CD14-positive monocyte (primary cell): ENCODE results near the gene MRTFA. TPM values are rescaled to one million over a fixed set of nuclear protein-coding genes. Genes with fewer than 3 reads are reported as not detected.

Experiments used
- DNase-seq, 3 donors: peaks; one replicate each; pipeline ENCODE4 v3.0.0-alpha.2; 2011 to 2022
- H2AFZ ChIP-seq: 2 replicates; pipeline ENCODE4 v1.6.0; 2012; ENCODE audit warnings: mild to moderate bottlenecking, low read depth, low read length, inconsistent platforms; ENCODE audit not compliant: insufficient read depth, poor library complexity, severe bottlenecking
- H3K27ac ChIP-seq, 2 donors: 1 replicate in 1 of 2; 2 replicates in 1 of 2; pipeline ENCODE4 v1.5.1; 2012 to 2013; ENCODE audit warnings: low read length in 2 of 2, control low read depth in 1 of 2, inconsistent platforms in 1 of 2, low read depth in 1 of 2, mild to moderate bottlenecking in 1 of 2
- H3K27me3 ChIP-seq, 2 donors: one replicate each; pipeline versions ENCODE4 v1.6.0 to v1.6.1; 2011 to 2013; ENCODE audit warnings: low read length in 2 of 2; ENCODE audit not compliant: control insufficient read depth in 2 of 2, insufficient read depth in 2 of 2
- H3K36me3 ChIP-seq, 2 donors: replicated peaks in 1 of 2; 1 replicate in 1 of 2; 2 replicates in 1 of 2; pipeline versions ENCODE4 v1.5.1 to v1.6.1; 2012 to 2013; ENCODE audit warnings: low read length in 2 of 2, control low read depth in 1 of 2, inconsistent platforms in 1 of 2, mild to moderate bottlenecking in 1 of 2; ENCODE audit not compliant: insufficient read depth in 2 of 2, control insufficient read depth in 1 of 2
- H3K4me1 ChIP-seq, 2 donors: 1 replicate in 1 of 2; 2 replicates in 1 of 2; pipeline versions ENCODE4 v1.5.1 to v1.6.1; 2012 to 2013; ENCODE audit warnings: low read length in 2 of 2, control low read depth in 1 of 2, inconsistent platforms in 1 of 2, mild to moderate bottlenecking in 1 of 2, moderate library complexity in 1 of 2; ENCODE audit not compliant: insufficient read depth in 2 of 2, control insufficient read depth in 1 of 2
- H3K4me2 ChIP-seq: replicated peaks from 2 replicates; pipeline ENCODE3; 2012; ENCODE audit warnings: low read length, moderate library complexity, mild to moderate bottlenecking; ENCODE audit not compliant: poor library complexity, severe bottlenecking; ENCODE audit errors: extremely low read depth
- H3K4me3 ChIP-seq, 3 experiments: fragments of 200-600 bp in 1 of 3; sonication (generic) in 1 of 3; replicated peaks in 1 of 3; 1 replicate in 2 of 3; 2 replicates in 1 of 3; pipeline ENCODE4 v1.5.1; 2011 to 2013; ENCODE audit warnings: low read length in 3 of 3, mild to moderate bottlenecking in 3 of 3, control low read depth in 2 of 3, low read depth in 2 of 3, inconsistent platforms in 1 of 3, moderate library complexity in 1 of 3
- H3K79me2 ChIP-seq: 2 replicates; pipeline ENCODE4 v1.6.0; 2012; ENCODE audit warnings: mild to moderate bottlenecking, control low read depth, inconsistent platforms, low read length, moderate library complexity; ENCODE audit not compliant: insufficient read depth
- H3K9ac ChIP-seq: 2 replicates; pipeline ENCODE4 v1.6.0; 2017; ENCODE audit warnings: low read length, mild to moderate bottlenecking; ENCODE audit not compliant: insufficient read depth, poor library complexity, severe bottlenecking
- H3K9me3 ChIP-seq, 2 donors: replicated peaks in 1 of 2; 1 replicate in 1 of 2; 2 replicates in 1 of 2; pipeline versions ENCODE4 v1.5.1 to v1.6.1; 2012 to 2013; ENCODE audit warnings: low read length in 2 of 2, control low read depth in 1 of 2; ENCODE audit not compliant: control insufficient read depth in 1 of 2, insufficient read depth in 1 of 2
- H4K20me1 ChIP-seq: 2 replicates; pipeline ENCODE4 v1.6.0; 2012; ENCODE audit warnings: mild to moderate bottlenecking, low read length, control low read depth, moderate library complexity; ENCODE audit not compliant: insufficient read depth
- H3K27ac Mint-ChIP-seq, 7 donors: one replicate each; pipeline ENCODE4 v1.8.0; 2020; ENCODE audit warnings: mild to moderate bottlenecking in 7 of 7, mixed read lengths in 7 of 7, moderate library complexity in 6 of 7, inconsistent platforms in 2 of 7
- H3K27me3 Mint-ChIP-seq, 3 donors: one replicate each; pipeline ENCODE4 v1.8.0; 2021 to 2022; ENCODE audit warnings: low read depth in 3 of 3, mild to moderate bottlenecking in 3 of 3, mixed read lengths in 3 of 3, moderate library complexity in 3 of 3, inconsistent platforms in 1 of 3
- H3K36me3 Mint-ChIP-seq, 2 donors: one replicate each; pipeline ENCODE4 v1.8.0; 2020; ENCODE audit warnings: mixed read lengths in 2 of 2, inconsistent platforms in 1 of 2, mild to moderate bottlenecking in 1 of 2
- H3K4me1 Mint-ChIP-seq: one replicate; pipeline ENCODE4 v1.8.0; 2020; ENCODE audit warnings: mild to moderate bottlenecking, mixed read lengths
- H3K4me3 Mint-ChIP-seq, 2 donors: one replicate each; pipeline ENCODE4 v1.8.0; 2020; ENCODE audit warnings: mild to moderate bottlenecking in 2 of 2, mixed read lengths in 2 of 2, moderate library complexity in 1 of 2
- H3K9me3 Mint-ChIP-seq, 7 donors: one replicate each; pipeline ENCODE4 v1.8.0; 2020 to 2022; ENCODE audit warnings: mixed read lengths in 7 of 7, mild to moderate bottlenecking in 6 of 7, moderate library complexity in 6 of 7, inconsistent platforms in 2 of 7
- CTCF ChIP-seq: fragments of 200-600 bp; IDR thresholded peaks from one replicate; pipeline ENCODE4 v1.8.0; 2022; ENCODE audit warnings: antibody characterized with exemption, mild to moderate bottlenecking
- WGBS: methylation state at CpG from one replicate; pipeline ENCODE4 v1.1.5; 2013; ENCODE audit warnings: missing lambda C conversion rate; ENCODE audit not compliant: insufficient coverage; 5-methylcytosine and 5-hydroxymethylcytosine counted together
- intact Hi-C, 2 donors: fragments of 100-400 bp; cut with micrococcal nuclease; formaldehyde crosslinking; loops; one replicate each; pipeline versions ENCODE4 v1.15.0 to v1.15.1; 2023
- polyA plus RNA-seq, 3 donors: library from polyadenylated mRNA; depleted of rRNA in 1 of 3; unstranded in 2 of 3; stranded (reverse) in 1 of 3; fragments of 300-500 nt in 2 of 3; fragments of >200 nt in 1 of 3; fragmentation: Illumina TruSeq in 2 of 3; gene quantifications; 1 replicate in 2 of 3; 2 replicates in 1 of 3; pipeline ENCODE4 v1.2.3, GENCODE V29; 2012 to 2021

Gene MRTFA
- polyA plus RNA-seq, 3 donors, result 14.1 to 33.8 (median 18.9) TPM

- H3K9me3 ChIP-seq, result no peaks in the 10 kb centered on the region
- peak overlapping the region; percentile 17 to 70 (median 40) for H3K4me3 ChIP-seq
- Mint-ChIP-seq H3K4me1 (peaks cover 99% of the 10 kb centered on the region), H3K36me3 (peaks cover 33 to 66% of the 10 kb centered on the region in 2 donors), H3K27me3 (peaks cover 0 to 3% (median 0%) of the 10 kb centered on the region in 3 donors), H3K4me3 (peak overlapping the region; percentile 71 to 82), H3K27ac (peak overlapping the region; percentile 88 to 98 (median 95)), H3K9me3 (no peaks in the 10 kb centered on the region)
- no peaks in the 10 kb centered on the region for H3K27me3 ChIP-seq
- H4K20me1 ChIP-seq, result peaks cover 99% of the 10 kb centered on the region
- intact Hi-C loops, result loop anchor here (1.0 to 5.0 kb wide), 4 partner anchors 9 to 56 kb away; no protein-coding TSS in a partner anchor
- TF ChIP-seq CTCF, result peak; percentile 82
- H3K27ac ChIP-seq, result peak overlapping the region; percentile 73 to 76
- peaks cover 100% of the 10 kb centered on the region in 2 donors for H3K4me1 ChIP-seq
- H3K36me3 ChIP-seq, result peaks cover 15 to 32% of the 10 kb centered on the region in 2 donors
- peak overlapping the region; percentile 79 for H3K4me2 ChIP-seq
- DNase-seq, result peak; percentile 78 to 90 (median 89)
- WGBS, result 0% methylated on average over 7 of the region's 12 CpGs
- no peak overlapping the region for H2AFZ ChIP-seq
- peak overlapping the region; percentile 28 for H3K9ac ChIP-seq
- peaks cover 94% of the 10 kb centered on the region for H3K79me2 ChIP-seq
These were observed 199.8 kb downstream of the MRTFA start for GRCh38 chr22:40436505-40437431.

GRCh38 chr22:40434745-40435144 is 201.8 kb downstream of the MRTFA start:
- H3K4me1 ChIP-seq, result peaks cover 80 to 84% of the 10 kb centered on the region in 2 donors
- H3K4me1 Mint-ChIP-seq, result peaks cover 86% of the 10 kb centered on the region
- peaks cover 94% of the 10 kb centered on the region for H3K79me2 ChIP-seq
- no peaks in the 10 kb centered on the region for H3K27me3 ChIP-seq
- peak in 2 of 3 donors; percentile 51 to 58 for DNase-seq
- TF ChIP-seq CTCF, result no peak
- H3K9me3 Mint-ChIP-seq, result no peaks in the 10 kb centered on the region
- H3K4me2 ChIP-seq, result peak overlapping the region; percentile 79
- peak overlapping the region in 1 of 3 experiments; percentile 70 for H3K4me3 ChIP-seq
- WGBS, result no CpG with 5 or more reads among the region's 5 CpGs
- peak overlapping the region; percentile 73 to 76 for H3K27ac ChIP-seq
- no peak overlapping the region for H3K9ac ChIP-seq
- peaks cover 100% of the 10 kb centered on the region for H4K20me1 ChIP-seq
- H3K4me3 Mint-ChIP-seq, result peak overlapping the region; percentile 31 to 37
- peaks cover 29 to 42% of the 10 kb centered on the region in 2 donors for H3K36me3 ChIP-seq
- no peak overlapping the region for H2AFZ ChIP-seq
- intact Hi-C loops, result loop anchor here in 1 of 2 donors (5.0 kb wide), 1 partner anchor 58 kb away; no protein-coding TSS in a partner anchor
- H3K27ac Mint-ChIP-seq, result peak overlapping the region; percentile 88 to 98 (median 92)
- H3K27me3 Mint-ChIP-seq, result peaks cover 0 to 3% (median 0%) of the 10 kb centered on the region in 3 donors
- H3K36me3 Mint-ChIP-seq, result peaks cover 40 to 65% of the 10 kb centered on the region in 2 donors
- H3K9me3 ChIP-seq, result no peaks in the 10 kb centered on the region
